Endometrial microvascular endothelial cells (primary cell): ENCODE measurements around the gene MAP4K2. TPM values are rescaled to one million over a fixed set of nuclear protein-coding genes. Genes with fewer than 3 reads are reported as not detected.

ENCODE experiments used
- in situ Hi-C: cut with HindIII; loops from 2 replicates; pipeline ENCODE4 v1.10.0; 2017; ENCODE audit warnings: low sequenced_read_pairs, low pct_unique_long_range_greater_than_20kb; ENCODE audit errors: inconsistent ontology term
- total RNA-seq: library from RNA; depleted of rRNA; stranded (reverse); fragments of >200 nt; gene quantifications from one replicate; pipeline ENCODE4 v1.2.3, GENCODE V29; 2015; ENCODE audit errors: inconsistent ontology term

Gene MAP4K2
- total RNA-seq, 1 donor from 2014 or later: 42.8 TPM

DNA sequence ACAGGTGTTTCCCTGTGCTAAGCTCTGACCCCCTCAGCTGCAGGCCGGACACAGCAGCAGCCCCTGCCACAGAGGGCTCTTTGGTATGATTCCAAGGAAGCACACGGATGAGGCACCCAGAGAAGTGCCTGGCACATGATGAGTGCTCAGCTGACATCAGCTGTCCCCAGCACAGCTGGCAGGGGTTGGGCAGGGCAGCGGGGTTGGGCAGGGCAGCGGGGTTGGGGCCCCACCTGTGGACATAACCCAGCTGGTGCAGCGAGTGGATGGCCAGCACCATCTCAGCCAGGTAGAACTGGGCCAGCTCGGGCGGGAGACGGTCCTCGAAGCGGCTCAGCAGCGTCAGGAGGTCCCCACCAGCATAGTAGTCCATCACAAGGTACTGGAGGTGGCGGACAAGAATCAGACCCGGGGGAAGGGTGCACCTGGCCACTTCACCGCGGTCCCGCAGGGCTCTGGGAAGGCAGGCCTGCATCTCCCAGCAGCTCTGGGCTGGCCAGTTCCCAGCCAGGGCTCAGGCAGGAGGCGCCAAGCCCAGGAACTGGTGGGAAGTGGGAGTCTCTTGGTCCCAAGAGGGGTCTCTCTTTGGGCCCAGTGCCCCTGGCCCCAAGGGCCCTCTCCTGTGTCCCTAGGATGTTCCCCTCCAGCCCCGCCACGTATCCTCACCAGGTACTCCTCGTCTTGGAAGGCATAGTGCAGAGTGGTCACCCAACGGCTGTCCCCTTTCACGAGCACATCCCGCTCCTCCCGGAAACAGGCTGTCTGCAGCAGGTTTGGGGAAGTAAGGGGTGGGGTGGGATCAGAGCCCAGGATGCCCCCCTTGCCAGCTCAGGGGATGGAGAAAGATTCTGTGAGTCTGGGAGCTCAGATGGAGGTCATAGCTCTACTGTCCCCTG, 37.1 kb upstream of the MAP4K2 start:
- in situ Hi-C loops: loop anchor here (10.0 kb wide), 1 partner anchor 55 kb away; no protein-coding TSS in a partner anchor

DNA sequence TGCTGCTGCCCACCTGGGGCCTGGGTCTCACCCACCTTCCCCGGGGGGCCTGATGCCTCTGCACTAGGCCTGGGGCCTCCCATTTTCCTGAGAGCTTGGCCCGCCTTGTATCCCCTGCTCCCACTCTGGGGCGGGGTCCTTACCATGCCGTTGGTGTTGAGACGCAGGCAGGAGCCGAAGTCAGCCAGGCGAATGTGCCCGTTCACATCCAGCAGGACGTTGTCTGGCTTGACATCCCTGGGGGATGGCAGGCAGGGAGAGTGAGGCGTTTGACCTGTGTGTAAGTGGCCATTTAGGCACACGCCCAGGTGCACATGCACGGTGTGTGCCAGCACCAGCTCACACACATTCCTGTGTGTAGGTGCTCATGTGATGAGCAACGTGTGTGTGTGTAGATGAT, 36.3 kb upstream of the MAP4K2 start:
- in situ Hi-C loops: no loop called here

- in situ Hi-C loops: no loop called here
Observed at GRCh38 chr11:64838600-64839334, 35.8 kb upstream of the MAP4K2 start.

- in situ Hi-C loops: no loop called here
Observed at GRCh38 chr11:64837887-64838351, 34.9 kb upstream of the MAP4K2 start.

GRCh38 chr11:64836448-64837072, 33.5 kb upstream of the MAP4K2 start:
- in situ Hi-C loops: no loop called here

DNA sequence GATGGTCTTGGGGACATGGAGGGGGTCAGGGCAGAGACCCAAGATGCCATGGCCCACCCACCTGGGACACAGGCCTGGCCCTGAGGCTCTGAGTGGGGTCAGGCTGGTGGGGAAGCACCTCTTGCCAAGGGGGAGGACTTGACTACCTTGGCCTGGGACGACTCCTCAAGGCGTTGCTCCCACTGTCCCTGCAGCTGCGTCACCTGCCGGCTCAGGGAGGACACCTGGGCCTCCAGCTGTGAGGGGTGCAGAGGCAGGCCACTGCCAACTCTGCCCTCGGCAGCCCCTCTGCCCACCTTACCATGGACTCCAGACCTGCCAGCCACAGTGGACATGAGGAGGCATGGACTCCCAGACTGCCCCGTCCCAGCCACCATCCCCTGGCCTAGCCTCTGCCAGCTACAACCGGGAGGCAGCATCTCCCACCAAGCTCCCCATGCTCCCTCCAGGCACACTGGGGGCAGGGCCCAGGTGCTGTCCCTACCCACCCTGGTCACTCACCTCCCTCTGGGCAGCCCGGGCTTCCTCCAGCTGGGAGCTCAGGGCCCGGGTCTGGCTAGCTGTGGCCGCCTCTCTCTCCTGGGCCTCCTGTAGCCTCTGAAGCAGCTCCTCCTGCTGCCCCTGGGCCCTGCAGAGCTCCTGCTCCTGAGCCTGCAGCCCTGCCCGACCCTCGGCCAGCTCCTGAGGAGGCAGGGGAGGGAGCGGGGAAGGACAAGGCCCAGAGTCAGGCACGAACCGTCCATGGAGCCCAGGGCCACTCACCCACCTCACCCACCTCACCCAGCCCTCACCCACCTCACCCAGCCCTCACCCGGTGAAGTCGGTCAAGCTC, 32.8 kb upstream of the MAP4K2 start:
- in situ Hi-C loops: no loop called here

- in situ Hi-C loops: no loop called here
Observed at GRCh38 chr11:64834723-64835615, 32.0 kb upstream of the MAP4K2 start.

- in situ Hi-C loops: no loop called here
Observed at GRCh38 chr11:64834031-64834722, 31.2 kb upstream of the MAP4K2 start.

DNA sequence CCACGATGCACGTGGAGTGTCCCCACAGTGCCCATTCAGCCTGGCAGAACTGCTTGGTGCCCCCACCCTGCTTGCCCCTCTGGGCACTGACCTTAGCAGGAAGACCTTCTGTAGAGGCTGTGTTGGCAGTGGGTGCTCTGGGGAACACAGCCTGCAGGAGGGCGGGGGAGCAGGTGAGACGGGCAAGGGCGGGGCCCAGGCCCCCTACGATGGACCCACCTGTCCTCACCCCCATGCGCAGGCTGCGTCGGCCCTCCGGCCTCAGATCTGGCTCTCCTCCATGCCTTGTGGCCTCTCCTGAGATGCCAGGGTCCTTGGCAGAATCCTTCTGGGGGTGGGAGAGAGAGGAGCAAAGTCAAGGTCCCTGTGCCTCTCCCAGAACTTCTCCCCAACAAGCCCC, 30.5 kb upstream of the MAP4K2 start:
- in situ Hi-C loops: no loop called here

DNA sequence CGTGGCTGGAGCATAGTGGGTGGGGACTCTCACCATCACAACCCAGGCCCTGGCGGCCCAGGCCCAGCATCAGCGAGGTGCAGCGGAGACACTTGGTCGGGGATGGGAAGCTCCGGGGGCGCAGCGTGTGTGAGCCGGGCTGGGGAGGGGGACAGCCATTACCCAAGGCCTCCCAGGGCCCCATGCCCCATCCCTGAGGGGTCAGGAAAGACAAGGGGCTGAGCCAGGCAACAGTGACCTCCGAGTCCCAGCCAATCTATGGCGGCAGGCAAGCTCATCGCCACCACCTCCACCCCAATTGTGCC, 30.1 kb upstream of the MAP4K2 start:
- in situ Hi-C loops: no loop called here

DNA sequence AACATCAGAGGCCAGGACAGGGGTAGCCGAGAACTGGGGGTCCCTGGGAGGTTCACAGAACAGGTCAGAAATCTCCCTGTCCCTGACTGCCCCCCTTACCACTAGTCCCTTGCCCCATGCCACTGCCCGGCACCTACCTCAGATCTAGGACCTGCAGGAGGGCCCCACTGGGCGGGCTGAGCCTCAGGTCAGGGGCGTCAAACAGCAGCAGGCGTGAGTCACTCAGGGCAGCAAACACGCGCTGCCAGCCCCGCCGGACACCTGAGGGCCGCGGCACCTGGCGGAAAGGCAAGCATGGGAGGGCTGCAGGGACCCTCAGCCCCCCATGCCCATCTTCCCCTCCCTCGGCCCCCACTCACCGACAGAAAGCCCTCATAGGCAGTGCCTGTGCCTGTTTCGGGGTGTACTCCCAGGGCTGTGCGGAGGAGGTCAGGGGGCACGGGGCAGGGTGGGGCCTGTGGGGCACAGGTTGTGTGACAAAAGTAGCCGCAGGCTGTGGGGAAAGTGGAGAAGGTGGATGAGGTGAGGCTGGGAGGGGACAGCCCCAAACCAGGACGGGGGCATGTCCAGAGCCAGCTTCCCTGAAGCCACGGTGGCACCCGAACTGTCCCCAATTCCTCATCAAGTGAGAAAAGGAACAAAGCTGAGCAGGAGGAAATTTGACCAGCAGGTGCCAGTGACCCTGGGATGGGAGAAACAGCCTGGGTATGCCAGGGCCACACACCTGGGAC, 29.6 kb upstream of the MAP4K2 start:
- in situ Hi-C loops: no loop called here

DNA sequence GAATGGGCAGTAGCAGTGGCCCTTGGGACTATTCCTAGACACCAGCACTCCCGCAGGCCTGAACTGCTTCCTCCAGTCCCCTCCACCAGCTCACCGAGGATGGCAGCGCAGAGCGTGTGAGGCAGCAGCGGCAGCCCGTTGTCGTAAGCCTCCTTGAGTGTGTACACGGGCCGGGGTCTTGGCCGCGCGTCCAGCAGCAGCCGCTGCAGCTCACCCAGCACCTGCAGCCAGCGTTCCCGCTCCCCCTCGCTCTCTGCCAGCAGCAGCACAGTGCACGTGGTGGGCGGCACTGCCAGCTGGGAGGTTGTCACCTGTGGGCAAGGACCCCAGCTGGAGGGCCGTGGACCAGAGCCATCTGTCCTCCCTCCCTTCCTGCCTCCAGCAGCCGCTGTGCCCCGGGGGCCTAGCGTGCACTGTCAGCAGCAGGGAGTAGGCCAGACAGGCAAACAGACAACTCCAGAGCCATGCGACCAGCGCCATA, 28.4 kb upstream of the MAP4K2 start:
- in situ Hi-C loops: no loop called here

- in situ Hi-C loops: no loop called here
Observed at GRCh38 chr11:64829536-64830251, 26.7 kb upstream of the MAP4K2 start.

DNA sequence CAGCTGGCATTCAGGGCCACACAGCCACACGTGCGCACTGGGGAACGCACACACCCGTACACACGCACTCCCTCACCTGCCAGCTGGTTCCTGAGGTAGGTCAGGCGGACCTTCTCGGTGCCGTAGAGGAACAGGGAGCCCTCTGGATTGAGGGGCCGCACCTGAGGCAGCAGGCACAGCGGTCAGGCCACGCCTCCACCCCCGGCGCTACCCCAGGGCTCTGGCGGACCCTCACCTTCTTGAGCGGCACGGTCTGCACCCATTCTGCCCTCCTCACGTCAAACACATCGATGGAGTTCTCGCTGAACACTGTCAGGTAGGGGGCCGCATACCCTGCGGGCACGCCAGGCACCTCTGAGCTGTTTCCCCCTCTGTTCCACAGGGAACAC, 24.4 kb upstream of the MAP4K2 start:
- in situ Hi-C loops: no loop called here

GRCh38 chr11:64826578-64827450, 23.8 kb upstream of the MAP4K2 start:
- in situ Hi-C loops: no loop called here
